ENCODE measurements around the gene MYL7.

GRCh38 chr7:44100458-44101302 is 40.5 kb downstream of the MYL7 start:
- TF ChIP-seq EZH2phosphoT487 (IDR thresholded peaks at IDR 0.05; ENCODE audit: low read length) (no peak), EZH2 (optimal IDR thresholded peaks at IDR 0.05; ENCODE audit: low read depth, low read length) (no peak)
- TF ChIP-seq, protein P1, sequence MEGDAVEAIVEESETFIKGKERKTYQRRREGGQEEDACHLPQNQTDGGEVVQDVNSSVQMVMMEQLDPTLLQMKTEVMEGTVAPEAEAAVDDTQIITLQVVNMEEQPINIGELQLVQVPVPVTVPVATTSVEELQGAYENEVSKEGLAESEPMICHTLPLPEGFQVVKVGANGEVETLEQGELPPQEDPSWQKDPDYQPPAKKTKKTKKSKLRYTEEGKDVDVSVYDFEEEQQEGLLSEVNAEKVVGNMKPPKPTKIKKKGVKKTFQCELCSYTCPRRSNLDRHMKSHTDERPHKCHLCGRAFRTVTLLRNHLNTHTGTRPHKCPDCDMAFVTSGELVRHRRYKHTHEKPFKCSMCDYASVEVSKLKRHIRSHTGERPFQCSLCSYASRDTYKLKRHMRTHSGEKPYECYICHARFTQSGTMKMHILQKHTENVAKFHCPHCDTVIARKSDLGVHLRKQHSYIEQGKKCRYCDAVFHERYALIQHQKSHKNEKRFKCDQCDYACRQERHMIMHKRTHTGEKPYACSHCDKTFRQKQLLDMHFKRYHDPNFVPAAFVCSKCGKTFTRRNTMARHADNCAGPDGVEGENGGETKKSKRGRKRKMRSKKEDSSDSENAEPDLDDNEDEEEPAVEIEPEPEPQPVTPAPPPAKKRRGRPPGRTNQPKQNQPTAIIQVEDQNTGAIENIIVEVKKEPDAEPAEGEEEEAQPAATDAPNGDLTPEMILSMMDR (IDR thresholded peaks at IDR 0.05; ENCODE audit: low read length) = no peak

Measured in MM.1S (cell line).